ENCODE measurements around the gene TGM2.
"Not testable (repeated sequence)": the region's sequence is repeated elsewhere in the genome, so short reads cannot be mapped to it uniquely, and the experiment has no call there.

Gene TGM2

DNA sequence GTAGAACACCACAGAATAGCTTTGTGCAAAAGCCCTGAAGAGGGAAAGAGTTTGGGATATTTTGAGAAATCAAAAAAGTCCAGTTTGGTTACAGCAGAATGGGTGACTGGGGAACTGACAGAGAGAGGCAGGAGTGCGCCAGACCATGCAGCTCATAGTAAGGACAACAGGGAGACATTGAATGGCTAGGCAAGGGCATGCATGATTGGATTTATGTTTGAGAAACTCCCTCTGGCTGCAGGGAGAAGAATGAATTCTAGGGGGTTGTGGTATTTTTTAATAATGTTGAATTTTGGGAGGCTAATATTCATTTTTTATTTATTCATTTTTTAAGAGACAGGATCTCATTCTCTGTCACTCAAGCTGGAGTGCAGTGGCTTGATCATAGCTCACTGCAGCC lies 49.9 kb downstream of the TGM2 start:
- no peak for DNase-seq (ENCODE audit: low read depth)

DNA sequence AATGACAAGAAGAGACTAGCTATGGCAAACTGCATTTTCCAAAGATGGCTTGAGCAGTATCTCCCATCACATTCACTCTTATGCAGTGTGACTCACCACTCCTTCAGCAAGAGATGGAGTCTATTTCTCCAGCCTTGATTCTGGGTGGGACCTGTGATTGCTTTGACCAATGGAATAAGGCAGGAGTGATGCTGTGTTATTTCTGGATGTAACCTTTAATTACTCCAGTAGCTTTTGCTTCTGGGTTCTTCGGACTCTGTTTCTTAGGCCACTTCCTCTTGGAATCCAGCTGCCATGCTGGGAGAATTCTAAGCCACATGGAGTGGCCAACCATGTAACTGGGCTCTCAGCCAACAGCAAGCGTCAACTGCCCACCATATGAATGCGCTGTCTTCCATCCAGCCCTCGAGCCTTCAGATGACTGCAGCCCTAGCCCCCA lies 50.7 kb downstream of the TGM2 start:
- no peak for DNase-seq (ENCODE audit: low read depth)

DNA sequence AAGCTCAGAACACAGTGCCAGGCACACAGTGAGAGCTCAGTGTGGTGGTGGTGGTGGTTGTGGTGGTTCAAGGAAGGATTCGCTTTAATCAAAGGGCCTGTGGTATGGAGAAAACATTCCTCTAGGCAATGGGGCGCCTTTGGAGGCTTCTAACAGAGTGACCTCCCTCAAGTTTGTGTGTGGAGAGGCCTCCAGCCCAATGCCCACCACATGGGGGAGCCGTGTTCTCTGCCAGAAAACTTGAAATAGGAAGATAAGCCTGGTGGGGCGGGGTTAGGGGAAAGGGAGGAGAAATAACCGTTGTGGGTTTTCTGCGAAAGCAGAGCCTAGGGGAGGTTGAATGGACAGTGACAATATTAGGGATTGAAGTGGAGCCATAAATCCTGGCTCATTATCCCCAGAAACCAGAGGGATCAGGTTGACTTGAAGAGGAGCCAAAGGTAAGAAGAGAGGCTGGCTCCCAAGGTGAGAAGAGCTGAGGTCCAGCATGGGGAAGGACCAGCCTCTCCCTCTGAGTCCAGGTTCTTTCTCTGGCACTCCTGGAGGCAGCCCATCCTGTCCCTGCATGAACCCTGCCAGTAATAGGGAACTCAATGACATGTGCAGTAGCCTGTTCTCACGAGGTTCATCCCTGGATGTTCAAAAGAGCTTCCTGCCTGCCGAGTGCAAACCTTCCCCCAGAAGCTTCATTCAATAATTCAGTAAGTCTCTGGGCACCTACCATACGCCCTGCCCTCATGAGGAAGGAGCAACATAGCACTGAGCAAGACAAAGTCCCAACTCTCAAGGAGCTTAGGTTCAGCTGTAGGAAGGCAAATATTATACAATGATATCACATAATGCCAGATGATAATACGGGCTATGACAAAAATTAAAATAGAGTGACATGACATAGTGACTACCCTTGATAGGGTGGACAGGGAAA lies 51.4 kb downstream of the TGM2 start:
- no peak for DNase-seq (ENCODE audit: low read depth)

DNA sequence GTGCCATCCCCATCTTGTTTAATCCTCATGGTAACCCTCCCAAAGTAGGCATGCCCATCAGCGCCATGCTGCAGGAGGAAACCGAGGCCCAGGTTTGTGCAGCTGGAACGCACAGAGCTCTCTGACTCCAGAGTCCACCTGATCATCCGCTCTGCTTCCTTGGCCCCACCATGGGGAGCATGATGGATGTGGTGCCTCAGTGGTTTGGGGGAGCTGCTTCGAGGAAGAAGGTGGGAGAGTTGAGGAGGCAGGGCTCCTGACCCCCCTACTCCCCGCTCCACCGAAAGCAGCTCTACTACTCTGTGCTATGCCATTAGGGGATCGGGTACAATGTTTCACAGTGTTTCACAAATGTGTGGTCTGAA lies 52.2 kb downstream of the TGM2 start:
- no peak for DNase-seq (ENCODE audit: low read depth)

DNA sequence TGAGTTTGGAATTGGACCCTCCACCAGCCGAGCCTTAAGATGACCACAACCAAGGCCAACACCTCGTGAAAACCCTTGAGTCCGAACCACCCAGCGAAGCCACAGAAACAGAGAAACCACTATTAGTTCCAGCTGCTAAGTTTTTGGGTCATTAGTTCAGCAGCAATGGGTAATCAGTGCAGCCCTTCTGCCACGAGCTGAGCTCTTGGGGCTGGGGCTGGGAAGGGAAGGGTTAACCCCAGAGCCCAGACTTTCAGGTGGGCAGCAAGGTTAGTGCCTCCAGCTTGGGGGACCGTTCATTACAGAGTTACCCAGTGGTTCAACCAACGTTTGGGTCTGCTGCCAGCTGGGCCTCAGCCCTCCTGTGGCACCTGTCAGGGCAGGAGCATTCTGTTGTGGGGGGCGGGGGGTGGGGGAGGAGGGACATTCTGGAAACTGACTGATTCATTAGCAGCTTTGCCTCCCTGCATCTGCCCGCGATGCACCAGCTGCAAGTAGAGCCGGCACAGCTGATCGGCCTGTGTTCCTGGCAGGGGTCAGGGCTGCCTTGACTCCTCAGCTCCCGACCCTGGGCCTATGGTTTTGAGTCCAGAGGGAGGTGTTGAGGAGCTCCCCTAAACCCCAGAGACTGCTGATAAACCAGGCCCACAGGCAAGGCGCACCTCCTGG lies 52.7 kb downstream of the TGM2 start:
- DNase-seq (ENCODE audit: low read depth) = no peak

DNA sequence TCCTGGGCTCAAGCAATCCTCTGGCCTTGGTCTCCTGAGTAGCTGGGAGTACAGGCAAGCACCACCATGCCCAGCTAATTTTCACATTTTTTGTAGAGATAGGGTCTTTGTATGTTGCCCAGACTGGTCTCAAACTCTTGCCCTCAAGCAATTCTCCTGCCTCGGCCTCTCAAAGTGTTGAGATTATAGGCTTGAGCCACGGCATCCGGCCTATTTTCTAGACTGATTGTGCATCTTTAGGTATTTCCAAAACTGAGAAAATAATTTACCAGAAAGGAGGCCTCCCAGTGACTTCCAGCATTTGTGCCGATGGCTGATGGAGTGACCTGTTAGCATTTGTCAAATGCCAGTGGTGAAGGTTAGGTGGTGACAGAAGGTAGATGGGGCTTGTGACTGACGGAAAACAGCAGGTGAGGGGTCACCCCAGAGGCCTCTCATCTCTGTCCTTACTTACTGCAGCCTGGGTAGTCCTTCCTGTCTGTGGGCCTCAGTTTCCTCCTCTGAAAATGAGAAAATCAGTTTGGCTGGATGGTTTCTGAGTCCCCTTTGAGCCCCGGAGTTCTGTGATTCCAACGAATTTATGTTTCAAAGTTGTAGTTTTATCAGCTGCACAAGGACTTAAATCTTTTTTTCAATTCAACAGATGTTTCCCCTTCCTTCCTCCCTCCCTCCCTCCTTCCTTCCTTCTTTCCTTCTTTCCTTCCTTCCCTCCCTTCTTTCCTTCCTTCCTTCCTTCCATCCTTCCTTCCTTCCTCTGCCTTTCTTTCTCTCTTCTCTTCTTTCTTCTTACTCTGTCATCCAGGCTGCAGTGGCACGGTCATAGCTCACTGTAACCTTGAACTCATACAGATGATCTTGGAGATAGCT lies 53.5 kb downstream of the TGM2 start:
- DNase-seq (ENCODE audit: low read depth) = no peak

DNA sequence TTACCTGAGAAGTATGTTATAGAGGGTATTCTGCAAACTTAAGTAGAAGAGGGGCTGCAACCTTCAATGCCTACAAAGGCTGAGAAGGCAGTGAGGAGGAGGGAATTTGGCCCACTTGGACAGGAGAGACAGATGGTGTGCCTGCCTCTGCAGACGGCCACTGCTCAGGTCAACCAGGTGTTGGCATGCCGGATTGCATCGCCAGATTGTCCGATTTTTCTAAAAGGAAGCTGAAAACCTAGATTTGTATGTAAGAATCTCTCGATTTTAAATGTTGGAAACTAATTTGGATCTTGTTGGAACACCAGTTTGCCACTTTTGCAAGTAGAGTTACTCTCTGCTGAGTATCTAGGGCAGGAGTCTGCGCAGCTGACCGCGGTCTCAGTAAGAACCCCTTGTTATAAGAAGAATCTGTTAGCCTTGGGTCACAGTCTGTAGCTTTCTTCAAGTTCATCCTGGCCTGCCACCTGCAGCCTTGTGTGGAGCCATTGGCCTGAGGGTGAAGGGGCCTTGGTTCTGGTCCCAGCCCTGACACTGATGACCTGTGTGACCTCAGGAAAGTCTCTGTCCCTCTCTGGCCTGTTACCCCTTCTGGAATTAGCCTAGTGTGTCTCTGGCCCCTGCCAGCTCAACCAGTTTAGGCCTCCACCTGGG lies 54.4 kb downstream of the TGM2 start:
- DNase-seq (ENCODE audit: low read depth) = no peak

DNA sequence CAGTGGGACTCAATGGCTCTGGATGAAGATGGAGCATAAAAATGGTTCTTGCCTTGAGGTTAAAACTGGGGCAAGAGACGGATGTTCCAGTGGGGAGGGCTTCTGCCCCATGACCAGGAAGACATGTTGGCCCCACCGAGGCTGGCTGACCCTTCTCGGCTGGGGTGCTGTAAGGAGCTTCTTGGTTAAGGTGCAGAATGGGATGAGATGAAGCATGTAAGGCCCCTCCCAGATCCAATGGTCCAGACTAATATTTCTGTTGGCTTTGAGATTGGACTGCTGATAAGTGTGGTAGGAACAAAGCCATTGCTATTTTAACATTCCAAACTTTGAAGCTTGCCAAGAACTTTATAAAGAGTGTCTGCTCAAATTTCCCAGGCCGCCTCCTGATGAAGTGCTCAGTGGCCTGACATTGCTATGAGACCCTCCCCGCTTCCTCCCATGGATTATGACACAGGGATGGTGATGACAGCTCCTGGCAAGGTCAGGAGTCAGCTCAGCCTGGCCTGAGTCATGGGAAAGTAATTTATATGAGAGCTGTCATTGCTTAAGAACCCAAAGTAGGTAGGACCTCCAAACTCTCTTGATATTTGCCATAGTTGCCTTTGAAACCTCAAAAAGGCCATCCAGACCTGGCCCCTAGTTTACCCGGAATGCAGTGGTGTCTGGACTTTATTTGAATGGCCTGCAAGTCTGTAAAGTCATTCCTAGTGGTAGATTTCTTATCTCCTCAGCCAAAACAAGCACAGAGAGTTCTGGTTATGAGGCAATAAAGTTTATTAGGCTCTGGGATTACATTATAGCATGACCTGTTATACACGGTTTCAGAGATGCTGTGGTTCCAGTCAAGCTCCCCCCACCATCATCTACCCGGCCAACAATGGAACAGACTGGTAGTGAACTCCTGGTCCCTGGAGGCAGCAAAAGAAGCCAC lies 55.2 kb downstream of the TGM2 start:
- DNase-seq (ENCODE audit: low read depth) = no peak

DNA sequence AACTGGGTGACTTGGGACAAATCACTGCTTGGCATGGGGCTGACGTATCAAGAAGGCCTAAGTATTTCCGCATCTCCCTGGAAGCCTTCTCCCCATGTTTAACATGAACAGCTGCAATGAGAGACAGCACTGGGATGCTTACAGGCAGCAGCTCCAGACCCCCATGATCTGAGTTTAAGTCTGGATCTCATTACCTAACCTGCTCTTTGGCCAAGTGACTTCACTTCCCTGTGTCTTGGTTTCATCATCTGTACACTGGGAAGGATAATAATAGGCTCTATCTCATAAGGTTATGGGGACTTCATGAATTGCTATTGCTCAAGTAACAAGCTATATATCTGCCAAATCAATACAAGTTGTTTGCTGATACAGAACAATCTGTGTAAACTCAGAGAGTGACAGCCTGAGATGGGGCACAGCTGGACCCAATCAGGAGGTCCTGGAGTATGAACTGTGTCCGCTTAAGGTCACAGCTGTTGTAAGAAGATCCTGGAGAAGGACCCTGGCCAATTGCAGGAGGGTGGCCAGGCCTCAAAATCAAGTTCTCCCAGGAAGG lies 56.0 kb downstream of the TGM2 start:
- no peak for DNase-seq (ENCODE audit: low read depth)

DNA sequence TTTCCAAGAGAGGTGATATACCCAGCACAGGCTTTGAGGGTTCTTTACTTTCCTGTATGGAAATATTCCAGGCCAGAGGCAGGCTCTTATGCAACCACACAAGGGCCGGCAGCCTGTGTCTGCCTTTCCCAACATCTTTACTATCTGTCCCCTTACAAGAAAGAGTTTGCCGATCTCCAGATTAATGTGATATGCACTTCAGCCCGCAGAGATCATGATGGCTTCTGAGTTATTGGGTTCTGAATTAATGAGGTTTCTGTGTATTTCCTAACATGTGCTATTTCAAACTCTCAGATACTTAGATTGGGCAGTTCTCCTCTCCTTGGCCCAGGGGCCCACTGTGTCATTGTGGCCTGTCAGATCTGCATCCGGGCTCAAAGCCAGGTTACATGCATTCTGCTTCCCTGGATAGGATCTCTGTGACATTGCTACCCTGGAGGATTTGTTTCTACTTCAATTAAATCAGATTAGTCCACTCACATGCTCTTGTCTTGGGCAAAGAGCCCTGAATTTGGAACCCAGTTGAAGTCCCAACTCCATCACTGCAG lies 56.6 kb downstream of the TGM2 start:
- no peak for DNase-seq (ENCODE audit: low read depth)

DNA sequence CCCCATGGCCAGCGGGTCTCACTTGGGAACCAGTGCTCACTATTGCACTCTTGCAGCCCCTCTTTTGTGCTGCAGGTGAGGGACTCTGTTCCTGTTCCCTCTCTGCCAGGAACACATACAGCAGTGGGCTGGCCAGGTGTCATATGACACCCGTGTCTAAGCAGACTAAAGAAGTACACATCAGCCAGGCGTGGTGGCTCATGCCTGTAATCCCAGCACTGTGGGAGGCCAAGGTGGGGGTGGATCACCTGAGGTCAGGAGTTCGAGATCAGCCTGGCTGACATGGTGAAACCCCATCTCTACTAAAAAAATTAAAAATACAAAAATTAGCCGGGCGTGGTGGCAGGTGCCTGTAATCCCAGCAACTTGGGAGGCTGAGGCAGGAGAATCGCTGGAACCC lies 57.2 kb downstream of the TGM2 start:
- DNase-seq (ENCODE audit: low read depth) = not testable (repeated sequence)

DNA sequence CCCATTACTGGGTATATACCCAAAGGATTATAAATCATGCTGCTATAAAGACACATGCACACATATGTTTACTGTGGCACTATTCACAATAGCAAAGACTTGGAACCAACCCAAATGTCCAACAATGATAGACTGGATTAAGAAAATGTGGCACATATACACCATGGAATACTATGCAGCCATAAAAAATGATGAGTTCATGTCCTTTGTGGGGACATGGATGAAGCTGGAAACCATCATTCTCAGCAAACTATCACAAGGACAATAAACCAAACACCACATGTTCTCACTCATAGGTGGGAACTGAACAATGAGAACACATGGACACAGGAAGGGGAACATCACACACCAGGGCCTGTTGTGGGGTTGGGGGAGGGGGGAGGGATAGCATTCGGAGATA lies 57.7 kb downstream of the TGM2 start:
- not testable (repeated sequence) for DNase-seq (ENCODE audit: low read depth)

DNA sequence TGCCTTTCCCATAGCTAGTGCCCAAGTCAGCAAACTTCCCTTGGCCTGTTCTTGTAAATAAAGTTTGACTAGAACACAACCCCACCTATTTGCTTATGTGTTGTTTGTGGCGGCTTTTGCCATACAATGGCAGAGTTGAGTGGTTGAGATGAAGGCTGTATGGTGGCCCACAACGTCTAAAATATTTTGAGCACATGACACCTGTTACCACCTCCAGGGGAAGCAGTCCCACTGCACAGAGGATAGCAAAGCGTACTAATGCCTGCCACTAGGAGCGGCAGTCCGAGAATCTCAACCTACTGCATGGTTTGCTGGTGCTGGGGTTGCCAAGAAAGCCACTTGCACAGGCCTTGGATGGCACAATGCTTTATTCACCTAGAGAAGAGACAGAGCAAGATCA lies 58.6 kb downstream of the TGM2 start:
- DNase-seq (ENCODE audit: low read depth) = no peak

DNA sequence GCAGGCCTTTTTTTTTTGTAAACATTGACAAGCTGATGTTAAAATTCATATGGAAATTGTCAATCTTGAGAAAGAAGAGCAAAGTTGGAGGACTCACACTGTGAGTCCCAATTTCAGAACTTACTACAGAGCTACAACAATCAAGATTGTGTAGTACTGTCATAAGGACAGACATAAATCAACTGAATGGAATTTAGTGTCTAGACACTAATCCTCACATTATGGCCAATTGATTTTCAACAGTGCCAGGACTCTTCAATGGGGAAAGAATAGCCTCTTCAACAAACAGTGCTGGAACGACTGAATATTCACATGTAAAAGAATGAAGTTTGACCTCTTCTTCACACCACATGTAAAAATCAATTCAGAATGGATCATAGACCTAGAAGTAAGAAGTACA lies 60.8 kb downstream of the TGM2 start:
- DNase-seq (ENCODE audit: low read depth) = no peak

DNA sequence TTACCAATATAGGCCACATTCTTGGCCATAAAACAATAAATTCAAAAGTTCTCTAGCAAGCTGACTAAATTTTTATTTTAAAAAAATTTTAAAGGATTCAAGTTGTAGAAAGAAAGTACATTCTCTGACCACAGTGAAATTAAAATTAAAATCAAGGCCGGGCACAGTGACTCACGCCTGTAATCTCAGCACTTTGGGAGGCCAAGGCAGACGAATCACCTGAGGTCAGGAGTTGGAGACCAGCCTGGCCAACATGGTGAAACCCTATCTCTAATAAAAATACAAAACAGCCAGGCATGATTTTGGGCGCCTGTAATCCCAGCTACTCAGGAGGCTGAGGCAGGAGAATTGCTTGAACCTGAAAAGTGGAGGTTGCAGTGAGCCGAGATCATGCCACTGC lies 62.9 kb downstream of the TGM2 start:
- not testable (repeated sequence) for DNase-seq (ENCODE audit: low read depth)

DNA sequence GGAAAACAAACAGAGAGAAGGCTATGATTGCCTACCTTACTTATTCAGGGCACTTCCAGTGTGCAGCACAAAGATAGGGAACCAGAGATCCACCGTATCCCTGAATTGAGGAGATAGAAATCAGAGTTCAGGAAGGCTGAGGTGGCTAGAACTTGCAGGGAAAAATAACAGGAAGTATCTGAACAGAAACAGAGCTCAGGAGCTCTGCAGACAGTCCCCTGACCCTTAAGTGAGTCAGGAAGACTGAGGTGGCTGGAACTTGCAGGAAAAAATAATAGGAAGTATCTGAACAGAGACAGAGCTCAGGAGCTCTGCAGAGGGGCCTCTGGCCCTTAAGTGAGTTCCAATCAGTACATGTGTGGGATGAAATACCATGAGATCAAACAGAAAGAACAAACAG lies 66.1 kb downstream of the TGM2 start:
- no peak for DNase-seq (ENCODE audit: low read depth)

DNA sequence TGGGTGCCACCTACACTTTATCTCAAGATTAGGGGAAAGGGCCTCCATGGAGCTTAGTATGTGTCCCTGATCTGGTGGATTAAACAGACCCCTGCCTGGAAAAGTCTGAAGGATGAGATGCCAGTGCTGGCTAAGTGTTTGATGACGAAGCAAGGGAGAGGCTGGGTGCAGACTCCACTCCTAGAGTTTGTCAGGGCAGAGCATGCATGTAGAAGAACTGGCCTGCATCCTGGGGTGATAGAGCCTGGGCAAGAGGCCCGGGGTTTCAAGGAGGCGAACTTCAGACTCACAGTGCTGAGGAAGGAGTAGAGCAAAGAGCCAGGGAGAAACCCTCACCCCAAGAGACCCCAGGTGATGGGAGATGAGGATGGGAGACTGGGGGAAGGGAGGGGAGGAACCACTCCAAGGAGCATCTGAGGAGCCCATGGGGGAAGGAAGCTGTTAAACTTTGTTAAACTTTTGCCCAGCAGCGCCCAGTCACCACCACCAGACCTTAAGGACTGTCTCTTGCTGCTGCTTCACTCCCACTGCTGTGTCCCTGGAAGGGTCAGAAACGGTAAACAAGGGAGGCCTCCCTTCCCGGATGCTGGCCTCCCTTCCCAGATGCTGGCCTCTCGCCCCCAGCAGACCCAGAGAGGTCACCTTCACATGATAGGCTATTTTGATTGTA lies 69.9 kb downstream of the TGM2 start:
- no peak for DNase-seq (ENCODE audit: low read depth)

DNA sequence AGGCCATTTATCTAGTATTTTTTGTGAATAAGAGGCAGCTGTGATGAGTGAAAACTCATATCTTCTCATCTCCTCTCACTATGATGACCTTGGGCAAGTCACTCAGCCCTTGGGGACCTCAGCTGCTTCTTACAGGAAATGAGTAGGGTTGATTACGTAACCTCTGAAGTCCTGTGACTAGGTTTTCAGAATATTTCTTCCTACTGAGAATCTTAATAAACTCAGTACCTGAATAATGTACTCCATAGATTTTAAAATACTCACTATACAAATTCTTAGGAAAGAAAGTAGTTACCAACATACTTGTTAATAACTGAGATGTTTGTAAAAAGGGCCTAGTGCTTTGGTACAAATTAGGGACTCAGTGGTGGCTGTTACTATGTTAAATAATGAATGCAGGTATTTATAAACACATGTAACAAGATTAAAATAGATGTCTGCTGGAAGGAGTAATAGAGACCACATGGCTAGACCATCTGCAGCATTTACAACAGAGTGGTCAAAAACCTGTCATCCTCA lies 70.6 kb downstream of the TGM2 start:
- DNase-seq (ENCODE audit: low read depth) = no peak

DNA sequence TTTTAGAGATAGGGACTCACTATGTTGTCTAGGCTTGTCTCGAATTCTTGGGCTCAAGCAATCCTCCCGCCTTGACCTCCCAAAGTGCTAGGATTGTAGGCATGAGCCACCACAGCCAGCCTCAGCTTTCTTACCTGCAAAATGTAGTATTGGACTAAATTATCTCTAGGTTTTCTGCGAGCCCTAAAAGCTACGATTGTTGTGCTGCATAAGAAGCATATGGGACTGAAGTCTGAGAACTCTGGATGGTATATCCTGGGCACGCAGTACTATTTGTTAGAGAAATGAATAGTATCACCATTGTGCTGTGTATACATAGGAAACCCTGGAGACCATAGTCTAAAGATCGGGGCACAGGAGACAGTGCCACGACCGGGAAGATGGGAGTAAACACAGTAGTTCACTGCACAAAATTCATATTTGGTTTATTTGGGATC lies 71.4 kb downstream of the TGM2 start:
- no peak for DNase-seq (ENCODE audit: low read depth)
